ENCODE data around the gene GCLM. TPM values are rescaled to one million over a fixed set of nuclear protein-coding genes. Genes with fewer than 3 reads are reported as not detected.

Gene GCLM, protein sequence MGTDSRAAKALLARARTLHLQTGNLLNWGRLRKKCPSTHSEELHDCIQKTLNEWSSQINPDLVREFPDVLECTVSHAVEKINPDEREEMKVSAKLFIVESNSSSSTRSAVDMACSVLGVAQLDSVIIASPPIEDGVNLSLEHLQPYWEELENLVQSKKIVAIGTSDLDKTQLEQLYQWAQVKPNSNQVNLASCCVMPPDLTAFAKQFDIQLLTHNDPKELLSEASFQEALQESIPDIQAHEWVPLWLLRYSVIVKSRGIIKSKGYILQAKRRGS
- 12.9 TPM for total RNA-seq

DNA sequence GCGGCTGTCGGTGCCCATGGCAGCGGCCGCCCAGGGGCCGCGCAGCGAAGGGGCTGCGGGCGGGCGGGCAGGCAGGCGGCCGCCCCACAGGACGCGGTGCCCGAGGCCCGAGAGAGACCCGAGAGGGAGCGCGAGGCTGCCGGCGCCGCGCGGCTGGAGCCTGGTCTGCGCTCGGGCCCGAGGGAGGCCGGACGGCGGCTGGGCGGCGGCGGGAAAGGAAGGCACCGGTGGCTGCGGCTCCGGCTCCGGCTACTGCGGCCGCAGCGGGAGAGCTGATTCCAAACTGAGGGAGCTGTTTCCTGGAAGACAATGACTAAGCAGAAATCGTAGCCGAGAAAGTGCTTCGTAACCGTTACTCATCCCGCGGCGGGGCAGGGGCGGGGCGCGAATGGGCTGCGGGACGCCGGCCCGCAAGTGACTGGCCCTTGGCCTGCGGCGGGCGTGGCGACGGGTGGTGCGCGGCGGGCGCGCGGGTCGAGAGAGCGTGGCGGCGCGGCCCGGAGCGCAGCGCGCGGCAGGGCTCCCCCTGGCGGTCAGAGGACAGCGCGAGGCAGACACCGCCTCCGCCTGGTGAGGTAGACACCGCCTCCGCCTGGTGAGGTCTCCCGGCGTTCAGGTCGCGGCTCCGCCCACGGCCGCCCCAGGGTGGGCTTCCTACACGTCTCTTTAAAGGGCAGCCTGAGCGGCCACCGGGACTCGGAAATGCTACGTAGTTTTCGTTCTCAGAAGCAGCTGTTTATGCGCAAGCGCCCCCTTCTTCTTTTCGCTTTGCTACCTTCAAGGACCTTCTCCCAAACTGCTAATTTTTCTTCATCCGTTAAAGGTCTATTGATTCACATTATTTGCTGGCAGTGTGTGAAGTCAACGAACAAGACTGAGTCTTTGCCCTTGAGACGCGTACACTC lies at the start of gene GCLM:
GCLM (minus strand) TSS at position 285 of the 905 bp plus-strand sequence; CDS start at position 18, 267 bp downstream.

DNA sequence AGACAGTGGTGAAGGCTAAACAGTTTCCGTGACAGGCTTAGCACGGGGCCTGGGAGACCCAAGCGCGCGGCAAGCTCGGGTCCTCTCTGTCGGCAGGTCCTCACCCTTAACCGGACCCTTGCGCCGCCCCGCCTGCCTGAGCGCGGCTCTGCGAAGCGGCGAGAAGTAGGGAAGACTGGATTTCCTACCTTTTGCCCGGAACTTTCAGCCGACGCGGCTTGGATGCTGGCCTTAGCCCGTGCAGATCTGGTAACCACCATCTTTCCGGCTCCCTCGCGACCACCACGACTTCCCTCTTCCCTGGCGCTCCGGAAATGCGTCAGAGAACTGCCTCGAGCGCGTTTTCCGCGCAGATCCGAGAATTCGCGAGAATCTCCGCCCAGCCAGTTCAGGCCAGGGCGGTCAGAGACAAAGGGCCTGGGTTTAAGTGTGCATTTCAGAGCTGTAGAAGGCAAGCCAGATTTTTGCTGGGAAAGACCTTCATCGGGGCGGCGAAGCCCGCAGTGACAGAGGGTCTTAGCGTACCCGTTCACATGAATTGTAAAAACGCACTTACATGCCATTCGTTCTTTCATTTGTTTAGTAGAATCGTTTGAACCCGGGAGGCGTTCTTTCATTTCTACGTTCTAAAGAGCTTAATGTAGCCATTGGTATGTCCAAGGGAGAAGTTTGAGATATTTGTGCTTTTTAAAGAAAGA lies 30.2 kb downstream of the GCLM start, which contains the start of gene DNTTIP2:
DNTTIP2 (minus strand) TSS at position 318 of the 698 bp plus-strand sequence; CDS start at position 260, 58 bp downstream.

Small RNA genes lying within 50 kb of the gene (small RNA-seq; reads per million reads assigned to genes)
- gene AL117351.2 (not detected), gene MIR760 (2.6 reads per million, percentile 88 among the genes with 10 or more reads in this experiment)

Other genes starting within 250 kb of the GCLM start
- 5.5 TPM for gene BCAR3, start 227.6 kb downstream of the GCLM start, total RNA-seq
- gene DNTTIP2, start 30.2 kb downstream of the GCLM start, total RNA-seq, result 32.3 TPM
- gene ABCA4, start 211.7 kb upstream of the GCLM start, total RNA-seq, result 2.3 TPM

Data from diencephalon (tissue), 1 donor.